Stimulated activated CD4-positive, alpha-beta T cell treated with anti-CD3 and anti-CD28 coated beads, TNF-alpha, amount 100 ng/mL, for 24 hours (primary cell): ENCODE data around the gene LRRC8E.

Experiments used
- DNase-seq, 3 experiments: peaks; one replicate each; pipeline ENCODE4 v3.0.0-alpha.2; 2020; ENCODE audit warnings: low read depth in 3 of 3

Gene LRRC8E

GRCh38 chr19:7888145-7888825 is at the start of gene LRRC8E:
Gene LRRC8E (plus strand): TSS chr19:7888510. CDS start chr19:7895604, 7,094 bp downstream.
- DNase-seq = peak in 1 of 3 experiments; percentile 57

- no peak for DNase-seq
These were observed 48.8 kb upstream of the LRRC8E start for GRCh38 chr19:7839476-7839875.

- DNase-seq = no peak
These were observed 47.7 kb upstream of the LRRC8E start for GRCh38 chr19:7840629-7841028.

GRCh38 chr19:7841751-7842660 is 46.3 kb upstream of the LRRC8E start:
- DNase-seq = no peak

- no peak for DNase-seq
These were observed 45.5 kb upstream of the LRRC8E start for GRCh38 chr19:7842661-7843294.

- no peak for DNase-seq
These were observed 44.8 kb upstream of the LRRC8E start for GRCh38 chr19:7843521-7843920.

GRCh38 chr19:7844405-7844804 is 43.9 kb upstream of the LRRC8E start:
- no peak for DNase-seq

GRCh38 chr19:7844951-7845350 is 43.4 kb upstream of the LRRC8E start:
- no peak for DNase-seq

- no peak for DNase-seq
These were observed 42.7 kb upstream of the LRRC8E start for GRCh38 chr19:7845390-7846154.

GRCh38 chr19:7846155-7846646 is 42.1 kb upstream of the LRRC8E start:
- no peak for DNase-seq

- no peak for DNase-seq
These were observed 40.6 kb upstream of the LRRC8E start for GRCh38 chr19:7847664-7848063.

- no peak for DNase-seq
These were observed 39.4 kb upstream of the LRRC8E start for GRCh38 chr19:7848779-7849457.

- DNase-seq = no peak
These were observed 38.7 kb upstream of the LRRC8E start for GRCh38 chr19:7849631-7849999.

GRCh38 chr19:7850000-7850813 is 38.1 kb upstream of the LRRC8E start:
- no peak for DNase-seq

GRCh38 chr19:7850945-7851622 is 37.2 kb upstream of the LRRC8E start:
- no peak for DNase-seq

- DNase-seq = no peak
These were observed 36.4 kb upstream of the LRRC8E start for GRCh38 chr19:7851623-7852500.

- DNase-seq = peak; percentile 39 to 68 (median 41)
These were observed 35.2 kb upstream of the LRRC8E start for GRCh38 chr19:7852851-7853769.

GRCh38 chr19:7853770-7854128 is 34.6 kb upstream of the LRRC8E start:
- DNase-seq = no peak
